HG03103 (cell line): ENCODE data around the gene CFAP45.
A peak's percentile ranks its signal among the peaks of the same experiment; 100 is the strongest.

Source experiments
- ATAC-seq: cut with Tn5 transposase; IDR thresholded peaks from one replicate; pipeline ENCODE4 v1.9.1; 2021; ENCODE audit warnings: low read depth; ENCODE audit not compliant: unreplicated experiment

CFAP45 gene

DNA sequence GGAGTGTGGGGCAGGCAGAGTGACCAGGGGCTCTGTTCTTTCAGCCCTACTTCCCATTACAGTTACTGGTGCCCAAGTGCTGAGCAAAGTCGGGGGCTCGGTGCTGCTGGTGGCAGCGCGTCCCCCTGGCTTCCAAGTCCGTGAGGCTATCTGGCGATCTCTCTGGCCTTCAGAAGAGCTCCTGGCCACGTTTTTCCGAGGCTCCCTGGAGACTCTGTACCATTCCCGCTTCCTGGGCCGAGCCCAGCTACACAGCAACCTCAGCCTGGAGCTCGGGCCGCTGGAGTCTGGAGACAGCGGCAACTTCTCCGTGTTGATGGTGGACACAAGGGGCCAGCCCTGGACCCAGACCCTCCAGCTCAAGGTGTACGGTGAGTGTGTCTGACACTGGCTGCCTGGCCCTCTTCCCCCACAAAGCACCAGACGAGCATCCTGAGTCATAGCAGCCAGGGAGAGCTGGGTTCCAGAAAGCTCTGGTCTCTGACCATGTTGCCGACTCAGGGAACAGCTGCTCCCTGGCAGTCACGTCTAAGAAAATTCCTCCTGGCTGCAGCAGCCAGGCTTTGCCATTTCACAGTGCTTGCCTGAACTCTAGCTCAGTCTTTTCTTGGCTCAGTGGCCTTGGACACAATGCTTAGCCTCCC is 70.0 kb downstream of the CFAP45 start:
- no peak for ATAC-seq

DNA sequence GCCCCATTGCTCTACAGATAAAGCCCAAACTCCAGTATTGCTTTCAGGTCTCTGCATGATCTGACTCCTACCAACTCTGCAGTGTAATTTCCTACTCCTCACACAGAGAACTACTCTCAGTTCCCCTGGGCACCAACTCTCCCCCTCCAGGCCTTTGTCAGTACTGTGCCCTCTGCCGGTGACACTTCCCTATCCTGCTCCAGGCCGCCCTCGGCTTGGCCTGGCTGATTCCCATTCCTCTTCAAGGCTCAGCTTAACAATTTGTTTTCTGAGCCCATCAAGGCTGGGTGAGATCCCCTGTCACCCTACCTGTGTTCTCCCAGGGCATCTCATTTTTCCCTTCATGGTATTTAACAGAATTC is 70.7 kb downstream of the CFAP45 start:
- peak; percentile 78 for ATAC-seq

DNA sequence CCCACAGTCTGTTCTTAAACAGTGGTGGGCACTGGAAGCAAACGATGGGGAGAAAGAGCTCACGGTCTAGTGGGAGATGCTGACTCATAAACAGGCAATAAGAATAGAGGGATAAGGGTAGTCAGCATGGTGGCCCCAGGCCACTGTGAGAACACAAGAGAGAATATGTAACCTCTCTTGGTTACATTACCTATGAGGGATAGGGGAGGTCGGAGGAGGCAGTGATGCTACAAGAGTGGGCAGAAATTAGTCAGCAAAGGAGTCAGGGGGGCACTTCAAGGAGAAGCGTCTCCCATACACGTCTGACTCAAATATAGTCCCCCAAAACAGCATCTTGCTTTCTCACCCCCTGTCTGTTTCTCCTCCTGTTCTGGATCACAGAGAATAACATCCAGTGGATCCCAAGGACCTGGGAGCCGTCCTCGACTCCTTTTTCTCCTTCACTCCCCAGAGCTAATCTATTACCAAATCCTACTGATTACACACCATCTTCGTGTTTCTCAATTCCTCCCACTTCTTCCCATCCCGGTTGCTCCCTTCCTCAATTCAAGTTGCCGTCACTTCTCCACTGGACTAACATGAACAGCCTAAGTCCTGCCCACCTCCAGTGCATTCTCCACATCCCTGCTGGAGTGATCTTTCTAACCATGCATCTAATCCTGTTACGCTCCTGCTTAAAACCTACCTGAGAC is 71.2 kb downstream of the CFAP45 start:
- ATAC-seq = no peak

DNA sequence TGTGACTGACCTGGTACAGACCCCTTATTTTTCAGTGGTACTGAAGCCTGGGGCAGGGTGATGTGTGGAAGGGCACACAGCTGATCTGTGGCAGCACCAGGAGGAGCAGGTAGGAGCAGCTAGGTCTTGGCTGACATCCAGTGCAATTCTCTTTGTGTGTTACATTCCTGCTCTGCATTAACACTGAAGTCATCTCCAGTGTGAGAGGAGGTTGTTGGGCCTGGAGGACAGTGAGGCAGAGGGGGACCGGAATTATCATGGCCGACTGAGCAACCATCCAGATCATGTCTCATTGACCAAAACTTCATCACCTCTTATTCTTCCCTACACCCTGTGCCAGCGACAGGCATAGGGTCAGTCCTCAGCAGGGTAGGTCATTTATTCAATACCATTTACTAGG is 71.8 kb downstream of the CFAP45 start:
- ATAC-seq = no peak

DNA sequence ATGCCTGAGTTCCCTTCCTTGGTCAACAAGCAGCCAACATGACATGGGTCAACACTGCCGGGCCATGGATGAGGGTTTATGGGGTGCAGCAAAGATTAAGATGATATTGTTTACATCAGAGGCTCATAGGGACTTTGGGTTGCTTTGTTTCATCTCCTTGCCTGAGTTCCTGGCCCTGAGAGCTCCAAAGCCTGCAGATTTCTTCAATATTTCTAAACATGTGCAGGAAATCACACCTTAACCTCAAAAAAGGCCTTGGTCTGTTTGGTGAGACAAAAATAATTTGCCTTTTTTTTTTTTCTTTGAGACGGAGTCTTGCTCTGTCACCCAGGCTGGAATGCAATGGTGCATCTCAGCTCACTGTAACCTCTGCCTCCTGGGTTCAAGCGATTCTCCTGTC is 72.4 kb downstream of the CFAP45 start:
- ATAC-seq = no peak

DNA sequence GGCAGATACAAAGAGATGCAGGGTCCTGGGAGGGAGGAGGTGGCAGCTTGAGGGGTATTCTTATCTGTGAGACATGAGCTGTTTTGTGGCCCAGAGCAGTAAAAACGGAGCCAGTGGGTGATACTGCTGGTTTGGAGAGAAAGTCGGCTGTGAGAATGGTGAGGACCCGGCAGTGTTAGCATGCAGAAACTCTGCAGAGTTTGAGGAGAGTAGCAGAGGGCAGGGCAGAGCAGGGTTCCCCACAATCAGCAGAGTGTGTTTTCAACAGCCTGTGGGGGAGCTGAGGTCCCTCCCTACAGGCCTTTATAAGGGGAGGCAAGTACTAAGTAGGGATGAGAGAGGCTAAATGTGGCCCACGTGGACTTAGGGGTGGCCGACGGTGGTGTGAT is 72.9 kb downstream of the CFAP45 start:
- no peak for ATAC-seq

DNA sequence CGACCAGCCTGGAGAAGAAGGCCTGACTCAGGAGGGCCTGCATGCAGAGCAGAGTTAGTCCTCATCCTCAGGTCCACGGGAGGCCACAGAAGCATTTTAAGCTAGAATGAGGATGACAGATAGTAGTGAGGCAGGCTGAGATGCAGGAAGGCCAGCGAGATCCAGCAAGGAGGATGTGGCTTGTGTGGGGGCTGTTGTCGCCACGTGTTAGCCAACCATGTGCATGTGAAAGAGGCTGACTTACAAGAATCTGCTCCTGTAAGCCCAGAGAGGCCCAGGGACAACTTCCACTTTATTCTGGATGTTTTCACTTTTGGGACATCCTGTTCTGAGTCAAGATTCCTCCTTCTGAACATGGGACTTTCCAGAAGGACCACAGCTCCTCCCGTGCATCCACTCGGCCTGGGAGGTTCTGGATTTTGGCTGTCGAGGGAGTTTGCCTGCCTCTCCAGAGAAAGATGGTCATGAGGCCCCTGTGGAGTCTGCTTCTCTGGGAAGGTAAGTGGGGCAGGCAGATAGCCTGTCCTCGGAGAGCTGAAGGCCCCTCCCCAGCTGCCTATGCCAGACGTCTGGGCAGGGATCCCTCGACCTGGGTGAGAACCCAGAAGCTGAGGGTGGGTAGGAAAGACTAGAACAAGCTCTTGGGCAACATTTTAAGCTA is 73.4 kb downstream of the CFAP45 start, which contains the start of gene SLAMF8:
Gene SLAMF8, plus strand, starts transcription at position 433 of the 661 bp plus-strand sequence. Its CDS starts 26 bp downstream, at position 459.
- no peak for ATAC-seq

DNA sequence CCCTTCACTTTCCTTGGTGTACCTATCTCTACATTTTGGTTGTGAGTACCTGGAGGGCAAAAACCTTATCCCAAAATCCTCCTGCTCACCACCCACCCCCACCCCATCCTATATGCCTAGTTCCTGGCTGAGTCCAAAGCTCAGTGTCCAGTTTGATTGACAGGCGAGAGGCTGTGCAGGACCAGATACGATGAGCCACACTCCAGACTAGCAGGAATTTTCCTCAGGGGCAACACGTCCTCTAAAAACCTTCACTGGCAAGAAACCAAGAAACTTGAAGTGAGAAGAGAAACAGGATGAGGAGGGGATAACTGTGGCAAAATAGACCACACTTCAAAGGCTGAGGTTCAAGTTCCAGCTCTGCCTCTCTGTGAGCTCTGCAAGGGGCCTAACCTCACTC is 74.4 kb downstream of the CFAP45 start:
- no peak for ATAC-seq

DNA sequence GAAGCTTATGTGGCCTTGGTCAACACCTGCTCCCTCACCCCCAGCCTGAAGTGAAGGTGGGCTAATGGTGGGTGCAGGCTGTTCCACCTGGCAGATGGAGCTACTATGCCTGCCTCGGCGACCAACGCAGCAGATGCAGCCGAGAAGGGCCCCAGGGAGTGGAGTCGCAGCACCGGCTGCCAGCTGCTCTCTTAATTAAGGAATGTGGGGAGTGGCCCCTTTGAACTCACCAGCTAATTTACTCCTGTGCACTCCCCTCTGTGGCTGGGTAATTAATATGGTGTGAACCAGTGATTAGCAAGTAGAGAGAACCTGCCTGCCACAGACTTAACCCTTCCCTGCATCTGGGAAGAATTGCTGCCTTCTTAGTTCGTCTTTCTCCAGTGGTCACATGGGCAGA is 76.6 kb downstream of the CFAP45 start:
- ATAC-seq = no peak
